GM23338 (cell line): ENCODE results near the gene MMD. TPM values are rescaled to one million over a fixed set of nuclear protein-coding genes. Genes with fewer than 3 reads are reported as not detected.

ENCODE experiments used
- ATAC-seq: fragments of 200-7000 bp; cut with Tn5 transposase; 3 replicates; pipeline ENCODE4 v1.9.1; 2020
- DNase-seq: peaks from one replicate; pipeline ENCODE4 v3.0.0-alpha.2; 2015; ENCODE audit warnings: low spot score
- H2AFZ ChIP-seq: fragments of 200-600 bp; sonication (generic); 2 replicates; pipeline ENCODE4 v1.8.0; 2016; ENCODE audit warnings: antibody characterized with exemption, mild to moderate bottlenecking, moderate library complexity
- H3F3A ChIP-seq: fragments of 200-600 bp; sonication (generic); replicated peaks from 2 replicates; pipeline ENCODE4 v1.8.0; 2017; ENCODE audit warnings: antibody characterized with exemption, mixed run types, low read depth
- H3K27ac ChIP-seq: fragments of 200-600 bp; sonication (generic); 2 replicates; pipeline ENCODE4 v1.6.1; 2016; ENCODE audit warnings: low read depth
- H3K27me3 ChIP-seq: fragments of 200-600 bp; sonication (generic); 2 replicates; pipeline ENCODE4 v1.8.0; 2016; ENCODE audit warnings: mild to moderate bottlenecking, mixed run types, moderate library complexity; ENCODE audit not compliant: insufficient read depth
- H3K36me3 ChIP-seq: fragments of 200-600 bp; sonication (generic); 2 replicates; pipeline ENCODE4 v1.8.0; 2016; ENCODE audit warnings: mild to moderate bottlenecking; ENCODE audit not compliant: insufficient read depth
- H3K4me1 ChIP-seq: fragments of 200-600 bp; sonication (generic); 2 replicates; pipeline ENCODE4 v1.8.0; 2016; ENCODE audit warnings: mild to moderate bottlenecking, moderate library complexity; ENCODE audit not compliant: insufficient read depth
- H3K4me2 ChIP-seq: fragments of 200-600 bp; sonication (generic); 2 replicates; pipeline ENCODE4 v1.7.1; 2017; ENCODE audit warnings: mixed run types
- H3K4me3 ChIP-seq: fragments of 200-600 bp; sonication (generic); 2 replicates; pipeline ENCODE4 v1.6.1; 2016; ENCODE audit warnings: mixed run types
- H3K79me2 ChIP-seq: fragments of 200-600 bp; sonication (generic); replicated peaks from 2 replicates; pipeline ENCODE4 v1.8.0; 2017; ENCODE audit warnings: mild to moderate bottlenecking; ENCODE audit not compliant: insufficient read depth
- H3K9me2 ChIP-seq: fragments of 200-600 bp; sonication (generic); 2 replicates; pipeline ENCODE4 v1.8.0; 2017; ENCODE audit not compliant: insufficient read depth
- H4K20me1 ChIP-seq: fragments of 200-600 bp; sonication (generic); replicated peaks from 2 replicates; pipeline ENCODE4 v1.8.0; 2017; ENCODE audit warnings: mild to moderate bottlenecking; ENCODE audit not compliant: insufficient read depth
- H3K27ac Mint-ChIP-seq: 2 replicates; pipeline ENCODE4 v1.8.0; 2020; ENCODE audit warnings: inconsistent platforms, mild to moderate bottlenecking, moderate library complexity, mixed read lengths
- H3K27me3 Mint-ChIP-seq: 3 replicates; pipeline ENCODE4 v1.8.0; 2022; ENCODE audit warnings: low read depth, mild to moderate bottlenecking, moderate library complexity, mixed read lengths, inconsistent platforms; ENCODE audit not compliant: insufficient read depth, poor library complexity
- H3K36me3 Mint-ChIP-seq: 3 replicates; pipeline ENCODE4 v1.8.0; 2021; ENCODE audit warnings: low read depth, mild to moderate bottlenecking, inconsistent platforms, moderate library complexity, mixed read lengths
- H3K4me1 Mint-ChIP-seq: 3 replicates; pipeline ENCODE4 v1.8.0; 2020; ENCODE audit warnings: mild to moderate bottlenecking, inconsistent platforms, mixed read lengths
- H3K4me3 Mint-ChIP-seq: 3 replicates; pipeline ENCODE4 v1.8.0; 2021; ENCODE audit warnings: moderate library complexity, mild to moderate bottlenecking, inconsistent platforms, mixed read lengths
- H3K9me3 Mint-ChIP-seq: 3 replicates; pipeline ENCODE4 v1.8.0; 2020; ENCODE audit warnings: moderate library complexity, mild to moderate bottlenecking, inconsistent platforms, mixed read lengths
- CREB1 ChIP-seq: fragments of 250-450 bp; sonication (Bioruptor Pico); IDR thresholded peaks from 2 replicates; pipeline ENCODE4 v1.5.0; 2020; ENCODE audit warnings: low read depth, mild to moderate bottlenecking, moderate library complexity
- ETS1 ChIP-seq: IDR thresholded peaks from 2 replicates; pipeline ENCODE4 v1.6.1; 2016; ENCODE audit warnings: antibody characterized with exemption
- EZH2 ChIP-seq: fragments of 200-600 bp; sonication (generic); IDR thresholded peaks from one replicate; pipeline ENCODE4 v1.8.0; 2017; ENCODE audit warnings: antibody characterized with exemption, mild to moderate bottlenecking, low read depth; ENCODE audit not compliant: unreplicated experiment
- EZH2phosphoT487 ChIP-seq: fragments of 200-600 bp; sonication (generic); IDR thresholded peaks from one replicate; pipeline ENCODE4 v1.8.1; 2018; ENCODE audit warnings: antibody characterized with exemption; ENCODE audit not compliant: unreplicated experiment
- JUNB ChIP-seq: IDR thresholded peaks from one replicate; pipeline ENCODE4 v1.6.1; 2016; ENCODE audit warnings: antibody characterized with exemption; ENCODE audit not compliant: unreplicated experiment
- POLR2AphosphoS5 ChIP-seq: IDR thresholded peaks from 2 replicates; pipeline ENCODE4 v1.6.1; 2016; ENCODE audit warnings: antibody characterized with exemption, low read depth
- STAT1 ChIP-seq: IDR thresholded peaks from one replicate; pipeline ENCODE4 v1.6.1; 2016; ENCODE audit warnings: antibody characterized with exemption; ENCODE audit not compliant: unreplicated experiment
- ZNF114 ChIP-seq: fragments of 250-450 bp; sonication (Bioruptor Pico); IDR thresholded peaks from 2 replicates; pipeline ENCODE4 v1.5.0; 2020; ENCODE audit warnings: mild to moderate bottlenecking, moderate library complexity
- ZNF331 ChIP-seq: fragments of 250-450 bp; sonication (Bioruptor Pico); IDR thresholded peaks from 2 replicates; pipeline ENCODE4 v1.5.0; 2020; ENCODE audit warnings: low read depth, mild to moderate bottlenecking, moderate library complexity
- polyA plus RNA-seq: library from polyadenylated mRNA; unstranded; fragments of >200 nt; fragmentation: Nextera tagmentation; extraction: Ambion mirVana; gene quantifications from 2 replicates; pipeline ENCODE4 v1.2.1, GENCODE V29; 2016
- total RNA-seq: library from RNA; depleted of rRNA; stranded (reverse); fragments of >200 nt; shearing (Covaris generic); gene quantifications from 2 replicates; pipeline ENCODE4 v1.2.3, GENCODE V29; 2014
- TF ChIP-seq, protein P1 (sequence below): fragments of 250-450 bp; sonication (Bioruptor Pico); IDR thresholded peaks from 2 replicates; pipeline ENCODE4 v1.5.0; 2020; ENCODE audit warnings: mild to moderate bottlenecking, moderate library complexity
- TF ChIP-seq, protein P2 (sequence below): IDR thresholded peaks from one replicate; pipeline ENCODE4 v1.6.1; 2018; ENCODE audit warnings: antibody characterized with exemption; ENCODE audit not compliant: unreplicated experiment

The MMD gene
- total and polyA plus RNA-seq, 2 experiments from 2014 or later, result 46.4 to 47.0 TPM

GRCh38 chr17:55462711-55463110 is 41.1 kb upstream of the MMD start (continued):
- no peak for TF ChIP-seq CREB1 (CRISPR knock-in tag)
- TF ChIP-seq ETS1, result no peak

DNA sequence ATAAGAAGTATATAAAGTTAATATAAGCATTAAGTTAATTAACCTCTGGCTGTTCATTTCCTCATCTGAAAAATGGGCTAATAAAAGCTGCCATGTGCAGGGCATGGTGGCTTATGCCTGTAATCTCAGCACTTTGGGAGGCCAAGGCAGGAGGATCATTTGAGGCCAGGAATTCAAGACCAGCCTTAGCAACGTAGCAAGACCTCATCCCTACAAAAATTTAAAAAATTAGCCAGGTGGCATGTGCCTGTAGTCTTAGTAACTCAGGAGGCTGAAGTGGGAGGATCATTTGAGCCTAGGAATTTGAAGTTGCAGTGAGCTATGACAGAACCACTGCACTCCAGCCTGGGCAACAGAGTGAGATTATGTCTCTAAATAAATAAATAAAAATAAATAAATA is 40.6 kb upstream of the MMD start:
- H3K36me3 ChIP-seq, result no peaks in the 10 kb centered on the region
- no peaks in the 10 kb centered on the region for H3K36me3 Mint-ChIP-seq
- H3K79me2 ChIP-seq, result no peaks in the 10 kb centered on the region
- H3K27ac Mint-ChIP-seq, result no peak overlapping the region
- ATAC-seq (no peak), DNase-seq (no peak)
- no peaks in the 10 kb centered on the region for H3F3A ChIP-seq
- H2AFZ ChIP-seq, result no peak overlapping the region
- H3K9me3 Mint-ChIP-seq, result no peaks in the 10 kb centered on the region
- TF ChIP-seq ETS1 (no peak), ZNF331 (CRISPR knock-in tag) (no peak), JUNB (no peak), POLR2AphosphoS5 (no peak), EZH2 (no peak), STAT1 (no peak), EZH2phosphoT487 (no peak), CREB1 (CRISPR knock-in tag) (no peak), ZNF114 (CRISPR knock-in tag) (no peak)
- TF ChIP-seq, protein P1, sequence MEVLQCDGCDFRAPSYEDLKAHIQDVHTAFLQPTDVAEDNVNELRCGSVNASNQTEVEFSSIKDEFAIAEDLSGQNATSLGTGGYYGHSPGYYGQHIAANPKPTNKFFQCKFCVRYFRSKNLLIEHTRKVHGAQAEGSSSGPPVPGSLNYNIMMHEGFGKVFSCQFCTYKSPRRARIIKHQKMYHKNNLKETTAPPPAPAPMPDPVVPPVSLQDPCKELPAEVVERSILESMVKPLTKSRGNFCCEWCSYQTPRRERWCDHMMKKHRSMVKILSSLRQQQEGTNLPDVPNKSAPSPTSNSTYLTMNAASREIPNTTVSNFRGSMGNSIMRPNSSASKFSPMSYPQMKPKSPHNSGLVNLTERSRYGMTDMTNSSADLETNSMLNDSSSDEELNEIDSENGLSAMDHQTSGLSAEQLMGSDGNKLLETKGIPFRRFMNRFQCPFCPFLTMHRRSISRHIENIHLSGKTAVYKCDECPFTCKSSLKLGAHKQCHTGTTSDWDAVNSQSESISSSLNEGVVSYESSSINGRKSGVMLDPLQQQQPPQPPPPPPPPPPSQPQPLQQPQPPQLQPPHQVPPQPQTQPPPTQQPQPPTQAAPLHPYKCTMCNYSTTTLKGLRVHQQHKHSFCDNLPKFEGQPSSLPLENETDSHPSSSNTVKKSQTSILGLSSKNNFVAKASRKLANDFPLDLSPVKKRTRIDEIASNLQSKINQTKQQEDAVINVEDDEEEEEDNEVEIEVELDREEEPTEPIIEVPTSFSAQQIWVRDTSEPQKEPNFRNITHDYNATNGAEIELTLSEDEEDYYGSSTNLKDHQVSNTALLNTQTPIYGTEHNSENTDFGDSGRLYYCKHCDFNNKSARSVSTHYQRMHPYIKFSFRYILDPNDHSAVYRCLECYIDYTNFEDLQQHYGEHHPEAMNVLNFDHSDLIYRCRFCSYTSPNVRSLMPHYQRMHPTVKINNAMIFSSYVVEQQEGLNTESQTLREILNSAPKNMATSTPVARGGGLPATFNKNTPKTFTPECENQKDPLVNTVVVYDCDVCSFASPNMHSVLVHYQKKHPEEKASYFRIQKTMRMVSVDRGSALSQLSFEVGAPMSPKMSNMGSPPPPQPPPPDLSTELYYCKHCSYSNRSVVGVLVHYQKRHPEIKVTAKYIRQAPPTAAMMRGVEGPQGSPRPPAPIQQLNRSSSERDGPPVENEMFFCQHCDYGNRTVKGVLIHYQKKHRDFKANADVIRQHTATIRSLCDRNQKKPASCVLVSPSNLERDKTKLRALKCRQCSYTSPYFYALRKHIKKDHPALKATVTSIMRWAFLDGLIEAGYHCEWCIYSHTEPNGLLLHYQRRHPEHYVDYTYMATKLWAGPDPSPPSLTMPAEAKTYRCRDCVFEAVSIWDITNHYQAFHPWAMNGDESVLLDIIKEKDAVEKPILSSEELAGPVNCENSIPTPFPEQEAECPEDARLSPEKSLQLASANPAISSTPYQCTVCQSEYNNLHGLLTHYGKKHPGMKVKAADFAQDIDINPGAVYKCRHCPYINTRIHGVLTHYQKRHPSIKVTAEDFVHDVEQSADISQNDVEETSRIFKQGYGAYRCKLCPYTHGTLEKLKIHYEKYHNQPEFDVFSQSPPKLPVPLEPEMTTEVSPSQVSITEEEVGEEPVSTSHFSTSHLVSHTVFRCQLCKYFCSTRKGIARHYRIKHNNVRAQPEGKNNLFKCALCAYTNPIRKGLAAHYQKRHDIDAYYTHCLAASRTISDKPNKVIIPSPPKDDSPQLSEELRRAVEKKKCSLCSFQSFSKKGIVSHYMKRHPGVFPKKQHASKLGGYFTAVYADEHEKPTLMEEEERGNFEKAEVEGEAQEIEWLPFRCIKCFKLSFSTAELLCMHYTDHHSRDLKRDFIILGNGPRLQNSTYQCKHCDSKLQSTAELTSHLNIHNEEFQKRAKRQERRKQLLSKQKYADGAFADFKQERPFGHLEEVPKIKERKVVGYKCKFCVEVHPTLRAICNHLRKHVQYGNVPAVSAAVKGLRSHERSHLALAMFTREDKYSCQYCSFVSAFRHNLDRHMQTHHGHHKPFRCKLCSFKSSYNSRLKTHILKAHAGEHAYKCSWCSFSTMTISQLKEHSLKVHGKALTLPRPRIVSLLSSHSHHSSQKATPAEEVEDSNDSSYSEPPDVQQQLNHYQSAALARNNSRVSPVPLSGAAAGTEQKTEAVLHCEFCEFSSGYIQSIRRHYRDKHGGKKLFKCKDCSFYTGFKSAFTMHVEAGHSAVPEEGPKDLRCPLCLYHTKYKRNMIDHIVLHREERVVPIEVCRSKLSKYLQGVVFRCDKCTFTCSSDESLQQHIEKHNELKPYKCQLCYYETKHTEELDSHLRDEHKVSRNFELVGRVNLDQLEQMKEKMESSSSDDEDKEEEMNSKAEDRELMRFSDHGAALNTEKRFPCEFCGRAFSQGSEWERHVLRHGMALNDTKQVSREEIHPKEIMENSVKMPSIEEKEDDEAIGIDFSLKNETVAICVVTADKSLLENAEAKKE (CRISPR knock-in tag), result no peak
- TF ChIP-seq, protein P2, sequence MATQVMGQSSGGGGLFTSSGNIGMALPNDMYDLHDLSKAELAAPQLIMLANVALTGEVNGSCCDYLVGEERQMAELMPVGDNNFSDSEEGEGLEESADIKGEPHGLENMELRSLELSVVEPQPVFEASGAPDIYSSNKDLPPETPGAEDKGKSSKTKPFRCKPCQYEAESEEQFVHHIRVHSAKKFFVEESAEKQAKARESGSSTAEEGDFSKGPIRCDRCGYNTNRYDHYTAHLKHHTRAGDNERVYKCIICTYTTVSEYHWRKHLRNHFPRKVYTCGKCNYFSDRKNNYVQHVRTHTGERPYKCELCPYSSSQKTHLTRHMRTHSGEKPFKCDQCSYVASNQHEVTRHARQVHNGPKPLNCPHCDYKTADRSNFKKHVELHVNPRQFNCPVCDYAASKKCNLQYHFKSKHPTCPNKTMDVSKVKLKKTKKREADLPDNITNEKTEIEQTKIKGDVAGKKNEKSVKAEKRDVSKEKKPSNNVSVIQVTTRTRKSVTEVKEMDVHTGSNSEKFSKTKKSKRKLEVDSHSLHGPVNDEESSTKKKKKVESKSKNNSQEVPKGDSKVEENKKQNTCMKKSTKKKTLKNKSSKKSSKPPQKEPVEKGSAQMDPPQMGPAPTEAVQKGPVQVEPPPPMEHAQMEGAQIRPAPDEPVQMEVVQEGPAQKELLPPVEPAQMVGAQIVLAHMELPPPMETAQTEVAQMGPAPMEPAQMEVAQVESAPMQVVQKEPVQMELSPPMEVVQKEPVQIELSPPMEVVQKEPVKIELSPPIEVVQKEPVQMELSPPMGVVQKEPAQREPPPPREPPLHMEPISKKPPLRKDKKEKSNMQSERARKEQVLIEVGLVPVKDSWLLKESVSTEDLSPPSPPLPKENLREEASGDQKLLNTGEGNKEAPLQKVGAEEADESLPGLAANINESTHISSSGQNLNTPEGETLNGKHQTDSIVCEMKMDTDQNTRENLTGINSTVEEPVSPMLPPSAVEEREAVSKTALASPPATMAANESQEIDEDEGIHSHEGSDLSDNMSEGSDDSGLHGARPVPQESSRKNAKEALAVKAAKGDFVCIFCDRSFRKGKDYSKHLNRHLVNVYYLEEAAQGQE, result no peak
- H3K27ac ChIP-seq, result no peak overlapping the region
- H3K9me2 ChIP-seq, result peaks cover 16% of the 10 kb centered on the region
- peaks cover 26% of the 10 kb centered on the region for H3K4me1 Mint-ChIP-seq
- H3K4me3 ChIP-seq, result no peak overlapping the region
- peaks cover 6% of the 10 kb centered on the region; the same call in 1 of the 2 replicates for H3K4me1 ChIP-seq
- peaks cover 2% of the 10 kb centered on the region for H3K27me3 Mint-ChIP-seq
- no peaks in the 10 kb centered on the region for H3K27me3 ChIP-seq
- no peaks in the 10 kb centered on the region for H4K20me1 ChIP-seq
- H3K4me3 Mint-ChIP-seq, result no peak overlapping the region
- no peak overlapping the region for H3K4me2 ChIP-seq
